WTC11 (cell line): ENCODE results near the gene MTX2. TPM values are rescaled to one million over a fixed set of nuclear protein-coding genes. Genes with fewer than 3 reads are reported as not detected.

Experiments used
- ATAC-seq: fragments of 200-7000 bp; cut with Tn5 transposase; 2 replicates; pipeline ENCODE4 v1.10.0; 2021; ENCODE audit warnings: mild to moderate bottlenecking, moderate library complexity
- CTCF ChIA-PET: fragments of 300-600 bp; sonication (Branson Sonifier 250); formaldehyde crosslinking; loops from one replicate; lab custom pipeline; 2021; ENCODE audit warnings: antibody characterized with exemption; lab: Charles Lee
- POLR2A ChIA-PET: fragments of 350-600 bp; sonication (Branson Sonifier 250); formaldehyde crosslinking; loops from one replicate; lab custom pipeline; 2021; ENCODE audit warnings: antibody characterized with exemption; lab: Charles Lee
- DNase-seq: peaks from one replicate; pipeline ENCODE4 v3.0.0; 2021; ENCODE audit warnings: low spot score
- H3K27ac Mint-ChIP-seq: 2 replicates; pipeline ENCODE4 v1.8.0; 2021; ENCODE audit warnings: mixed read lengths
- H3K27me3 Mint-ChIP-seq: 2 replicates; pipeline ENCODE4 v1.8.0; 2021; ENCODE audit warnings: low read depth, mild to moderate bottlenecking, moderate library complexity, mixed read lengths
- H3K36me3 Mint-ChIP-seq: 2 replicates; pipeline ENCODE4 v1.8.0; 2021; ENCODE audit warnings: mixed read lengths
- H3K4me1 Mint-ChIP-seq: 2 replicates; pipeline ENCODE4 v1.8.0; 2022; ENCODE audit warnings: mixed read lengths
- H3K4me3 Mint-ChIP-seq: 2 replicates; pipeline ENCODE4 v1.8.0; 2021; ENCODE audit warnings: mild to moderate bottlenecking, moderate library complexity, mixed read lengths
- H3K9me3 Mint-ChIP-seq: 2 replicates; pipeline ENCODE4 v1.8.0; 2021; ENCODE audit warnings: mixed read lengths
- ATF1 ChIP-seq: sonication (generic); formaldehyde crosslinking; IDR thresholded peaks from 2 replicates; pipeline ENCODE4 v1.8.1; 2023; ENCODE audit warnings: mild to moderate bottlenecking, moderate library complexity, missing genetic modification reagents
- ATF2 ChIP-seq: sonication (generic); formaldehyde crosslinking; IDR thresholded peaks from 2 replicates; pipeline ENCODE4 v1.8.1; 2022; ENCODE audit warnings: low read depth, missing genetic modification reagents, borderline replicate concordance
- CREB1 ChIP-seq: sonication (generic); formaldehyde crosslinking; IDR thresholded peaks from 2 replicates; pipeline ENCODE4 v1.8.0; 2023; ENCODE audit warnings: mild to moderate bottlenecking, missing genetic modification reagents
- E2F1 ChIP-seq: sonication (generic); formaldehyde crosslinking; IDR thresholded peaks from 2 replicates; pipeline ENCODE4 v1.8.0; 2022; ENCODE audit warnings: mild to moderate bottlenecking, missing genetic modification reagents
- E2F5 ChIP-seq: sonication (generic); formaldehyde crosslinking; IDR thresholded peaks from 2 replicates; pipeline ENCODE4 v1.8.1; 2022; ENCODE audit warnings: mild to moderate bottlenecking, moderate library complexity, missing genetic modification reagents
- FOXK1 ChIP-seq: sonication (generic); formaldehyde crosslinking; IDR thresholded peaks from 2 replicates; pipeline ENCODE4 v1.8.0; 2022; ENCODE audit warnings: mild to moderate bottlenecking, moderate library complexity, missing genetic modification reagents
- GABPB1 ChIP-seq: sonication (generic); formaldehyde crosslinking; IDR thresholded peaks from 2 replicates; pipeline ENCODE4 v1.8.1; 2023; ENCODE audit warnings: mild to moderate bottlenecking, missing genetic modification reagents
- GTF2I ChIP-seq: fragments of 250-450 bp; sonication (Bioruptor Pico); conservative IDR thresholded peaks from 2 replicates; pipeline ENCODE4 v1.4.0; 2021; ENCODE audit warnings: mild to moderate bottlenecking
- HMGXB4 ChIP-seq: sonication (generic); formaldehyde crosslinking; IDR thresholded peaks from 2 replicates; pipeline ENCODE4 v1.8.1; 2023; ENCODE audit warnings: mild to moderate bottlenecking, moderate library complexity, missing genetic modification reagents
- MAX ChIP-seq: sonication (generic); formaldehyde crosslinking; IDR thresholded peaks from 2 replicates; pipeline ENCODE4 v1.8.0; 2022; ENCODE audit warnings: mild to moderate bottlenecking, missing genetic modification reagents
- MYBL2 ChIP-seq: sonication (generic); formaldehyde crosslinking; IDR thresholded peaks from 2 replicates; pipeline ENCODE4 v1.8.1; 2023; ENCODE audit warnings: mild to moderate bottlenecking, moderate library complexity, missing genetic modification reagents
- NFYB ChIP-seq: sonication (generic); formaldehyde crosslinking; conservative IDR thresholded peaks from 2 replicates; pipeline ENCODE4 v1.8.0; 2022; ENCODE audit warnings: low read depth, missing genetic modification reagents
- NR1H2 ChIP-seq: sonication (generic); formaldehyde crosslinking; IDR thresholded peaks from 2 replicates; pipeline ENCODE4 v1.9.0; 2021; ENCODE audit warnings: mild to moderate bottlenecking, moderate library complexity, missing genetic modification reagents
- NR2C2 ChIP-seq: sonication (generic); formaldehyde crosslinking; IDR thresholded peaks from 2 replicates; pipeline ENCODE4 v1.8.0; 2022; ENCODE audit warnings: mild to moderate bottlenecking, missing genetic modification reagents
- NR3C1 ChIP-seq: sonication (generic); formaldehyde crosslinking; conservative IDR thresholded peaks from 2 replicates; pipeline ENCODE4 v1.8.1; 2023; ENCODE audit warnings: low read depth, mild to moderate bottlenecking, missing genetic modification reagents
- OVOL2 ChIP-seq: fragments of 250-450 bp; sonication (Bioruptor Pico); IDR thresholded peaks from 2 replicates; pipeline ENCODE4 v1.9.0; 2021; ENCODE audit warnings: mild to moderate bottlenecking, borderline replicate concordance
- SP1 ChIP-seq: sonication (generic); formaldehyde crosslinking; conservative IDR thresholded peaks from 2 replicates; pipeline ENCODE4 v1.8.1; 2022; ENCODE audit warnings: missing genetic modification reagents
- TEAD1 ChIP-seq: sonication (generic); formaldehyde crosslinking; IDR thresholded peaks from 2 replicates; pipeline ENCODE4 v1.8.0; 2022; ENCODE audit warnings: mild to moderate bottlenecking, missing genetic modification reagents
- USF2 ChIP-seq: sonication (generic); formaldehyde crosslinking; IDR thresholded peaks from 2 replicates; pipeline ENCODE4 v1.8.1; 2023; ENCODE audit warnings: mild to moderate bottlenecking, missing genetic modification reagents, moderate library complexity
- ZBTB21 ChIP-seq: sonication (generic); formaldehyde crosslinking; IDR thresholded peaks from 2 replicates; pipeline ENCODE4 v1.8.1; 2023; ENCODE audit warnings: mild to moderate bottlenecking, missing genetic modification reagents, borderline replicate concordance
- ZNF416 ChIP-seq: fragments of 250-450 bp; sonication (Bioruptor Pico); IDR thresholded peaks from 2 replicates; pipeline ENCODE4 v1.9.0; 2021; ENCODE audit warnings: mild to moderate bottlenecking, inconsistent platforms
- ZNF423 ChIP-seq: fragments of 250-450 bp; sonication (Bioruptor Pico); IDR thresholded peaks from 2 replicates; pipeline ENCODE4 v2.1.2; 2022; ENCODE audit warnings: mild to moderate bottlenecking, moderate library complexity
- ZNF425 ChIP-seq: fragments of 250-450 bp; sonication (Bioruptor Pico); conservative IDR thresholded peaks from 2 replicates; pipeline ENCODE4 v1.9.0; 2021; ENCODE audit warnings: mild to moderate bottlenecking
- total RNA-seq: library from RNA; stranded (reverse); gene quantifications from 3 replicates; pipeline ENCODE4 v1.2.3, GENCODE V29; 2021
- TF ChIP-seq, protein P1 (sequence below): sonication (generic); formaldehyde crosslinking; IDR thresholded peaks from 2 replicates; pipeline ENCODE4 v1.8.0; 2022; ENCODE audit warnings: mild to moderate bottlenecking, missing genetic modification reagents

MTX2 gene
- total RNA-seq, 1 experiment from 2014 or later = 33.6 TPM

DNA sequence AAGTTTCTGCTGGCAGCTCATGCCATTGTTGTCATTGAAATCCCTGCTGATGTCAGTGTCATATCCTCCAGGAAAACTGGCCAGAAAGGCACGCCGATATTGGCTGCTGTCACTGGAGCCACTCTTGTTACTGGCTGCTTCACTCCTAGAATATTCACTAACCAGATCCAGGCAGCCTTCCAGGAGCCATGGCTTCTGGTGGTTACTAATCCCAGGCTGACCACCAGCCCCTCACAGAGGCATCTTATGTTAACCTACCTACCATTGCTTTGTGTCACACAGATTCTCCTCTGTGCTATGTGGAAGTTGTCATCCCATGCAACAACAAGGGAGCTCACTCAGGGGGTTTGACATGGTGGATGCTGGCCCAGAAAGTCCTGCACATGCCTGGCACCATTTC, 27.0 kb upstream of the MTX2 start (continued):
- TF ChIP-seq ZNF423 (CRISPR knock-in tag) = no peak

- Mint-ChIP-seq H3K27me3 (peaks cover 2% of the 10 kb centered on the region; the same call in 1 of the 2 replicates), H3K4me3 (no peak overlapping the region), H3K36me3 (no peaks in the 10 kb centered on the region), H3K9me3 (no peaks in the 10 kb centered on the region; the same call in 1 of the 2 replicates), H3K4me1 (peaks cover 3% of the 10 kb centered on the region; the same call in 1 of the 2 replicates)
- no peak for DNase-seq
- ChIA-PET POLR2A (no interaction called here), CTCF (interaction anchor here (1.0 kb wide), 1 partner anchor 209 kb away, joined by 7 read pairs; no protein-coding TSS in a partner anchor)
- no peak for ATAC-seq
- no peak for TF ChIP-seq NR1H2 (CRISPR knock-in tag)
- no peak for TF ChIP-seq ATF1 (CRISPR knock-in tag)
- TF ChIP-seq ZNF416 = no peak
- TF ChIP-seq NR3C1 (CRISPR knock-in tag) = no peak
- no peak for TF ChIP-seq GABPB1
- no peak for TF ChIP-seq FOXK1 (CRISPR knock-in tag)
- TF ChIP-seq OVOL2 (CRISPR knock-in tag) = no peak
- no peak for TF ChIP-seq ZBTB21
- no peak for TF ChIP-seq TEAD1 (CRISPR knock-in tag)
- TF ChIP-seq NFYB (CRISPR knock-in tag) = no peak
- no peak for TF ChIP-seq USF2 (CRISPR knock-in tag)
- TF ChIP-seq GTF2I (CRISPR knock-in tag) = no peak
- TF ChIP-seq, all 79 proteins: peak for 0
- H3K27ac Mint-ChIP-seq = no peak overlapping the region
Measured at GRCh38 chr2:176246331-176246730, 22.9 kb upstream of the MTX2 start.

- CTCF ChIA-PET = no interaction called here
- TF ChIP-seq, protein P1, sequence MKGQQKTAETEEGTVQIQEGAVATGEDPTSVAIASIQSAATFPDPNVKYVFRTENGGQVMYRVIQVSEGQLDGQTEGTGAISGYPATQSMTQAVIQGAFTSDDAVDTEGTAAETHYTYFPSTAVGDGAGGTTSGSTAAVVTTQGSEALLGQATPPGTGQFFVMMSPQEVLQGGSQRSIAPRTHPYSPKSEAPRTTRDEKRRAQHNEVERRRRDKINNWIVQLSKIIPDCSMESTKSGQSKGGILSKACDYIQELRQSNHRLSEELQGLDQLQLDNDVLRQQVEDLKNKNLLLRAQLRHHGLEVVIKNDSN (CRISPR knock-in tag) = no peak
- TF ChIP-seq ATF2 (CRISPR knock-in tag) (no peak), E2F1 (CRISPR knock-in tag) (no peak), HMGXB4 (CRISPR knock-in tag) (no peak), ZNF425 (CRISPR knock-in tag) (no peak), NR3C1 (CRISPR knock-in tag) (no peak), NR2C2 (CRISPR knock-in tag) (no peak), MAX (no peak), MYBL2 (no peak), E2F5 (CRISPR knock-in tag) (no peak), CREB1 (CRISPR knock-in tag) (no peak), SP1 (CRISPR knock-in tag) (no peak), ZBTB21 (no peak), TEAD1 (CRISPR knock-in tag) (no peak)
Measured at GRCh38 chr2:176247859-176248258, 21.4 kb upstream of the MTX2 start.

More at GRCh38 chr2:176247859-176248258, 21.4 kb upstream of the MTX2 start:
- Mint-ChIP-seq H3K27ac (no peak overlapping the region), H3K27me3 (peaks cover 2% of the 10 kb centered on the region; the same call in 1 of the 2 replicates), H3K4me3 (no peak overlapping the region), H3K36me3 (no peaks in the 10 kb centered on the region), H3K4me1 (peaks cover 3% of the 10 kb centered on the region; the same call in 1 of the 2 replicates), H3K9me3 (no peaks in the 10 kb centered on the region; the same call in 1 of the 2 replicates)
- POLR2A ChIA-PET = no interaction called here
- no peak for ATAC-seq
- DNase-seq = no peak
